KMS-11 (cell line): Measurements from ENCODE around the gene TNNI3K.

Experiments
- H2AFZ ChIP-seq: fragments of 200-600 bp; sonication (generic); 2 replicates; pipeline ENCODE4 v1.6.1; 2016; ENCODE audit warnings: antibody characterized with exemption, mixed run types, low read depth
- H3K27ac ChIP-seq: fragments of 200-600 bp; sonication (generic); 2 replicates; pipeline ENCODE4 v1.6.1; 2016; ENCODE audit warnings: mild to moderate bottlenecking, mixed run types
- H3K27me3 ChIP-seq: fragments of 200-600 bp; sonication (generic); 2 replicates; pipeline ENCODE4 v1.6.1; 2017; ENCODE audit warnings: mild to moderate bottlenecking, low read depth, mixed run types, moderate library complexity; ENCODE audit not compliant: insufficient read depth
- H3K36me3 ChIP-seq: fragments of 200-600 bp; sonication (generic); 2 replicates; pipeline ENCODE4 v1.6.1; 2017; ENCODE audit warnings: mild to moderate bottlenecking, mixed run types; ENCODE audit not compliant: insufficient read depth
- H3K4me1 ChIP-seq: fragments of 200-600 bp; sonication (generic); 2 replicates; pipeline ENCODE4 v1.6.1; 2016; ENCODE audit warnings: mild to moderate bottlenecking, low read depth, mixed run types; ENCODE audit not compliant: poor library complexity, severe bottlenecking
- H3K4me2 ChIP-seq: fragments of 200-600 bp; sonication (generic); 2 replicates; pipeline ENCODE4 v1.7.0; 2016; ENCODE audit warnings: mild to moderate bottlenecking, mixed run types
- H3K4me3 ChIP-seq: fragments of 200-600 bp; sonication (generic); IDR thresholded peaks from 2 replicates; pipeline ENCODE4 v1.6.1; 2017; ENCODE audit warnings: low read depth, low read length, mixed read lengths; ENCODE audit not compliant: insufficient read depth
- H3K79me2 ChIP-seq: fragments of 200-600 bp; sonication (generic); 2 replicates; pipeline ENCODE4 v1.6.1; 2016; ENCODE audit warnings: low read depth, mixed run types; ENCODE audit not compliant: insufficient read depth
- H3K9ac ChIP-seq: fragments of 200-600 bp; sonication (generic); 2 replicates; pipeline ENCODE4 v1.6.1; 2016; ENCODE audit warnings: mild to moderate bottlenecking, mixed run types
- H4K20me1 ChIP-seq: fragments of 200-600 bp; sonication (generic); 2 replicates; pipeline ENCODE4 v1.6.1; 2016; ENCODE audit warnings: mild to moderate bottlenecking, mixed run types; ENCODE audit not compliant: insufficient read depth
- TF ChIP-seq, protein P1 (sequence below): fragments of 200-600 bp; sonication (generic); conservative IDR thresholded peaks from 2 replicates; pipeline ENCODE4 v1.6.1; 2017; ENCODE audit warnings: low read depth, mild to moderate bottlenecking, antibody characterized with exemption, low read length, moderate library complexity, mixed read lengths

TNNI3K gene

DNA sequence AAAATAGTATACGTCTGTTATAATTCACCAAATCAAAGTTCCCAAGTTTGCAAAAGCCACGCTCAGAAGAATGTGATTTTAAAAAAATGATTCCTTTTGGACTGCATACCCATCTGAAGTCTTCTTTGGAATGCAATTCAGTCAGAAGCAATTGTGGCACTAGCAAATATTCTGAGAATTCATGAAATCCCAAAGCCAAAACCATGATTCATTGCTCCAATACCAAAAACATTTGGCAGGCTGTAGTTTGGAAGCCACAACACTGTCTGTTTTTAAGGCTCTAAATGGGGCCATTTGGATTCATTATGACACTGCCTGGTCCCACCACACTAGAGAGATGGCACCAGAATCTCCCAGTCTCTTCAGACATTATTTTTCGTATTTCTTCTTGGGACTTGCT is 299.1 kb downstream of the TNNI3K start:
- Histone ChIP-seq H3K4me1 (no peaks in the 10 kb centered on the region), H3K27me3 (no peaks in the 10 kb centered on the region), H4K20me1 (no peaks in the 10 kb centered on the region), H3K36me3 (no peaks in the 10 kb centered on the region), H2AFZ (no peak overlapping the region), H3K79me2 (no peaks in the 10 kb centered on the region), H3K4me3 (no peak overlapping the region), H3K4me2 (no peak overlapping the region), H3K9ac (no peak overlapping the region), H3K27ac (no peak overlapping the region)
- TF ChIP-seq, protein P1, sequence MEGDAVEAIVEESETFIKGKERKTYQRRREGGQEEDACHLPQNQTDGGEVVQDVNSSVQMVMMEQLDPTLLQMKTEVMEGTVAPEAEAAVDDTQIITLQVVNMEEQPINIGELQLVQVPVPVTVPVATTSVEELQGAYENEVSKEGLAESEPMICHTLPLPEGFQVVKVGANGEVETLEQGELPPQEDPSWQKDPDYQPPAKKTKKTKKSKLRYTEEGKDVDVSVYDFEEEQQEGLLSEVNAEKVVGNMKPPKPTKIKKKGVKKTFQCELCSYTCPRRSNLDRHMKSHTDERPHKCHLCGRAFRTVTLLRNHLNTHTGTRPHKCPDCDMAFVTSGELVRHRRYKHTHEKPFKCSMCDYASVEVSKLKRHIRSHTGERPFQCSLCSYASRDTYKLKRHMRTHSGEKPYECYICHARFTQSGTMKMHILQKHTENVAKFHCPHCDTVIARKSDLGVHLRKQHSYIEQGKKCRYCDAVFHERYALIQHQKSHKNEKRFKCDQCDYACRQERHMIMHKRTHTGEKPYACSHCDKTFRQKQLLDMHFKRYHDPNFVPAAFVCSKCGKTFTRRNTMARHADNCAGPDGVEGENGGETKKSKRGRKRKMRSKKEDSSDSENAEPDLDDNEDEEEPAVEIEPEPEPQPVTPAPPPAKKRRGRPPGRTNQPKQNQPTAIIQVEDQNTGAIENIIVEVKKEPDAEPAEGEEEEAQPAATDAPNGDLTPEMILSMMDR, result no peak

DNA sequence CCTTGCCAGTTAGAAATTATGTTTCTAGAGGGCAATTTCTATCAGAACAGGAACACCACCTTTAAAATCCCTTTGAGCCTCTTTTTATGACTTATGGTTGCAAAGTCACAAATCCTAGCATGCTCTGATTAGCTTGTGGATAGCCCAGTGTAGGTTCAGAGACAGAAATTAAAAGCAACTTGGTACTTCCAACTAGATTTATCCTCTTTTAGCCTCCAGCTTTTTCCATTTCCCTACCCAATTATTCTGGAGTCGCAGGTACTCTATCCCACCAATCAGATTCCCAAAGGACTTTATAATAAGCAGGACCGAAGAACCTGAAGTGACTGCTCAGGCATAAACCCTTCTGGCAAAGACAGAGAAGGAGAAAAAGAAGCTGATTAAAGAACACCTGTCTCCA is 310.6 kb downstream of the TNNI3K start:
- H2AFZ ChIP-seq, result no peak overlapping the region
- H3K79me2 ChIP-seq, result no peaks in the 10 kb centered on the region
- TF ChIP-seq, protein P1, result no peak
- no peak overlapping the region for H3K9ac ChIP-seq
- H3K4me2 ChIP-seq, result no peak overlapping the region
- no peaks in the 10 kb centered on the region for H3K27me3 ChIP-seq
- H3K27ac ChIP-seq, result no peak overlapping the region
- no peak overlapping the region for H3K4me3 ChIP-seq
- no peaks in the 10 kb centered on the region for H3K4me1 ChIP-seq
- no peaks in the 10 kb centered on the region for H3K36me3 ChIP-seq
- no peaks in the 10 kb centered on the region for H4K20me1 ChIP-seq

DNA sequence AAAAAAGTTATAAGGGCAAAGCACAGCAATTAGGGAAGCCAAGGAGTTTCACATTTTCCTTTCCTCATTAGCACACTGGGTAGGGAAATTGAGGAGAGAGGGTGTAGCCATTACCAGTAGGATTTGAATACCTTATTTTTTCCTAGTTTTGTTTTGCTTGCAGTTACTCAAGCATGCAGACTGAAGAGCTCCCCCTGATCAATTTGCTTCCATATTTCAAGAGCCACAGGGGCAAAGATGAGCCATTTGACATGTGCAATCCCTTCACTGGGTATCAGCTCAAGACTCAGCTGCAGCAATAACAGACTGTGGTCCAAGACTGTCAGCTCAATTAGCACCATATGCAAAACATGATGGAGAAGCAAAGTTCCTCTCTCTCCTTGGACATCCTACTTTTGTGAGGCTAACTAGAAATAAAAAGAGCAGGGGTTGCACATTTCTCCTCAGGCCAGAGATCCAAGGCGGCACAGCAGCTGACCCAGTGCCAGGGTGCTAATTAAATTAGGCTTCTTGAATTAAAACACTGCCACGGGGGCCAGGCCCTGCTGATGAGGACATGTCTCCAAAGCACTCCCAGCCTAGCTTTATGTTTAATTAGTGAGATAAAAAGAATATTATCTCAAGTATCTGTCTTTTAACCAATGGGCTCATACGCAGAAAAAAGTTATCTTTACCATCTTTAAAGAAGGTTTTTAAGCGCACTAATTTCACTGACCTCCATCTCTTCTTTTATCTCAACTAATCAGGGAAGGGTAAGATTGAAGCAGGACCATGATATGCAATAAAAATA is 314.0 kb downstream of the TNNI3K start:
- no peaks in the 10 kb centered on the region for H3K79me2 ChIP-seq
- H3K4me3 ChIP-seq, result no peak overlapping the region
- TF ChIP-seq, protein P1, result no peak
- H2AFZ ChIP-seq, result no peak overlapping the region
- no peak overlapping the region for H3K27ac ChIP-seq
- no peaks in the 10 kb centered on the region for H3K36me3 ChIP-seq
- no peak overlapping the region for H3K9ac ChIP-seq
- no peak overlapping the region for H3K4me2 ChIP-seq
- H3K27me3 ChIP-seq, result no peaks in the 10 kb centered on the region
- H4K20me1 ChIP-seq, result no peaks in the 10 kb centered on the region
- no peaks in the 10 kb centered on the region for H3K4me1 ChIP-seq

DNA sequence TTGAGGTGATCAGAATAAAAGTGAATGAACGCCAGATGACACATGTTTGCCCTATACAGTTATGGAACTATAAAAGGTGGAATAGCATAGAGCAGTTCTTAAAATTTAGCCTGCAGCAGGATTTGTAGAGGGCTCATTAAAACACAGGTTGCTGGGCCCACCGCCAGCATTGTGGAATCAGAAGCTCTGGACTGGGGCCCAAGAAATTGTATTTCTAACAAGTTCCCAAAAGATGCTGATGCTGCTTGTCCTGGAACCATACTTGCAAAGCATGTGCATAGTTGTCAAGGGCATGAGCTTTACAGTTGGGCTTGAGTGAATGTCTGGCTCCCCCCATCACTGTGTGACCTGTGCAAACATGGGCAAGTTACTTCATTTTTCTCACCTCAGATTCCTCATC is 314.7 kb downstream of the TNNI3K start:
- H3K36me3 ChIP-seq, result no peaks in the 10 kb centered on the region
- no peak overlapping the region for H3K4me3 ChIP-seq
- no peak overlapping the region for H2AFZ ChIP-seq
- no peaks in the 10 kb centered on the region for H3K79me2 ChIP-seq
- no peaks in the 10 kb centered on the region for H3K4me1 ChIP-seq
- H4K20me1 ChIP-seq, result no peaks in the 10 kb centered on the region
- TF ChIP-seq, protein P1, result no peak
- no peak overlapping the region for H3K9ac ChIP-seq
- H3K4me2 ChIP-seq, result no peak overlapping the region
- no peaks in the 10 kb centered on the region for H3K27me3 ChIP-seq
- no peak overlapping the region for H3K27ac ChIP-seq
